Measurements from ENCODE around the gene STX16. TPM values are rescaled to one million over a fixed set of nuclear protein-coding genes. Genes with fewer than 3 reads are reported as not detected.

The STX16 gene
- total RNA-seq, 1 donor from 2014 or later, result 23.8 TPM

DNA sequence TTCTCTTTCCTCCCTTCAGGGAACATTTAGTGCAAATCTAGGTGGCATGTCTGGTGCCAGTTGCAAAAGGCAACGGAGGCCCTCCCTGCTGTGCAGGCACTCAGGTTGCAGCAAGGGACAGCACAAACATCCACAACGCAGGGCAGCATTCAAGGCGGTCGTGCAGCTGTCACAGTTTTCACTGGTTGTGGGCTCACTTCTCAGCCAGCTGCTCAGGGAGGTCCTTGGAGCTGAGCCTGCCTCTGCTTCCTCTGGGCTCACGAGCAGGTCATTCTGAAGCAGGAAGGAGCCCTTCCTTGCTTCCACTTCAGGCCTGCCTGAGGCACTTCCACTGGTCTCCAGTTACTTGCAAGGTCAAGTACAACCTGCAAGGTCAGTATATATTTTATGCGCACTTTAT, 37.8 kb downstream of the STX16 start:
- no peak for ATAC-seq
- no peak for DNase-seq (ENCODE audit: missing footprints)
- intact Hi-C loops (cut with DNase I), result no loop called here

DNA sequence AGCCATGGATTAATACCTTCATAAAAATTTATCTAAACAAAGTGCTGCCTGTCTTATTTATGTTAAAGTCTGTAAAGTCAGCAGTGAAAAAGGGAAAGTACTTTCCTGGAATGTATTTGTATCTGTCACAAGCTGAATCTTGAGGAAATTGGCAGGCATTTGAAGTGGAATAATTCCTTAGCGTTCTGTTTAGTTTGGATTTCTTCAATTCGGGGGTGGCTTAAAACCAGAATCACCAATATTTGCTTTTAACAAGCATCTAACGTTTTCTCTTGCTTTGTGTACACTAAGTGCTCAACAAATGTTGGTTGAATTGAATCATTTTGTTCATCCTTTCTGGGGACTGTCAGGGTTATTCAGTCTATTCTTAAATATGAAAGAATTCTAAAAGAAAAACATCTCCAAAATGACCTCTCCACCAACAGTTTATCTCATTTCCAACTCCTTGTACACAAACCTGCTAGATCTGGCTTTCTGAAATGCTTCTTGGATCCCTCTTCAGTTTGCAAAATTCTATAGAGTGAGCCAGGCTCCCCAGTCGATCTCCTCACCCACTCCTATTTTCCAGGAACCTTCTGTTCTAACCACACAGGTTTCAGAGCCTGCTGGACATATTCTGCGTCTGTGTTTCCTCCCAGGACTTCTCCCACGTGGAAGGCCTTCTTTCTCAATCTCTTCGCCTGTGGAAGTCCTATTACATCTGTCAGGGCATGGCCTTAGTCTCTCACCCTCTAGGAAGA, 39.5 kb downstream of the STX16 start:
- DNase-seq (ENCODE audit: missing footprints), result peak; percentile 20
- peak; percentile 41 for ATAC-seq
- intact Hi-C loops (cut with DNase I), result loop anchor here (5.0 to 10.0 kb wide), 2 partner anchors 162 to 456 kb away; partner anchors contain the start of genes GNAS and GNAS-AS1

DNA sequence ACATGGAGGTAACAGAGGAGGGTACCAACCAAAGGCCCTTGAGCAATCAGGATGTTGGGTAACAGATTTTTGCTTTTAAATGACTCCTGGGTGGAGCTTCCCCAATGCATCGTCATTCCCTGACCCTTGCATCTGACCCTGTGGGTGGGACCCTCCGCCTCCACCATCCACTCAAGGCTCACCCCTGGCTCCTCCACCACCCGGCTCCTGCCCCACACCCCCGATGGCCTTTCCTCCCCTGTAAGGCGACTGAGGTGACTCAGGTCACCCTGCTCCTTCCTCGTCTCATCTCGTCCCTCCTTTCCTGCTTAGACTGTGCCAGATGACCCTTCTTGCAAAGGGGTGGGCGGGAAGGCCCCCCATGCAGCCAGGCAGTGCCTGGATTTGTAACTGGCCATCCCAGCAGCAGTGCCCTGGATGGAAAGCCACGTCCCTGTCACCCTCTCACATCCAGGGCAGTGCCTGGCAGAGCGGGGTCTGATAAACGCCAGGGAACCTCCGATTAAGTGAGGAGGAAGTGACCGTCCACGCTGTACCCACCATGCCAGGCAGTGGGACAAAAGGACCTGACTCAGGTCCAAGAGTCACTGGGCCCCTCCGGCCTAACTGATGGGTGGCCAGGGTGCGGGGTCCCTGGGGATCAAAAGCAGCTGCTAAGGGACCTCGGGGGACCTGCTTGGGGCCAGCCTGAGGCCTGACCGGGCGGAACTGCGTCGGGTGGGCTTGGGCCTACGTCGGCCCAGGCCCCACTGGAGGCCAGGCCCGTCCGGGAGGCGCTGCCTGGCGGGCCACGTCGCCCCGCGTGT, 40.9 kb downstream of the STX16 start:
- intact Hi-C loops (cut with DNase I), result loop anchor here (2.0 to 10.0 kb wide), 3 partner anchors 41 to 457 kb away; partner anchors contain the start of genes GNAS, GNAS-AS1 and STX16
- ATAC-seq, result peak; percentile 30
- DNase-seq (ENCODE audit: missing footprints), result peak; percentile 90

DNA sequence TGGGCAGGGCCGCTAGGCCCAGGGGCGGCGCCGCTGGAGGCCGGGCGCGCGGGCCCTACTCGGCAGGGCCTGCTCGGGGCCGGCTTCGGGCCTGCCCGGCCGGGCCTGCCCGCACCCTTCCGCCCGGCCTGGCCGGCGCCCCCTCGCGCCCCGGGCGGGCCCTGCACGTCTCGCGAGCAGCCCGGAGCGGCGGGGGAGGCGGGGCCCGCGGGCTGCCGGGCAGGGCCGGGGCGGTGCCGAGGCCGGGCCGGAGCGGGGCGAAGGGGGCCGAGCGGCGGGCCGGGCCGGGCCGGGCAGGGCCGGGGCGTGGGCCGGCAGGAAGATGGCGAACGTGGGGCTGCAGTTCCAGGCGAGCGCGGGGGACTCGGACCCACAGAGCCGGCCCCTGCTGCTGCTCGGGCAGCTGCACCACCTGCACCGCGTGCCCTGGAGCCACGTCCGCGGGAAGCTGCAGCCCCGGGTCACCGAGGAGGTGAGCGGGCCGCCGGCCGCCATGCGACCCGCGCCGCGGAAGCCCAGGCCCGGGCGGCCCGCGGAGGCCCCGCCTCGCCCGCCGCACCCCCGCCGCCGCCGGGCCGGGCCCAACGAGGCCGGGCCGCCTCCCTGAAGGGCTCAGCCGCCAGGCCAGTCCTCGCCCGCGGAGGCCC, 41.6 kb downstream of the STX16 start, which contains the start of gene NPEPL1:
Gene NPEPL1, plus strand, starts transcription at position 222 of the 647 bp plus-strand sequence. Its CDS starts 101 bp downstream, at position 323.
- intact Hi-C loops (cut with DNase I), result loop anchor here (2.0 to 10.0 kb wide), 3 partner anchors 42 to 458 kb away; partner anchors contain the start of genes GNAS, GNAS-AS1 and STX16
- peak; percentile 88 for ATAC-seq
- peak; percentile 90 for DNase-seq (ENCODE audit: missing footprints)

DNA sequence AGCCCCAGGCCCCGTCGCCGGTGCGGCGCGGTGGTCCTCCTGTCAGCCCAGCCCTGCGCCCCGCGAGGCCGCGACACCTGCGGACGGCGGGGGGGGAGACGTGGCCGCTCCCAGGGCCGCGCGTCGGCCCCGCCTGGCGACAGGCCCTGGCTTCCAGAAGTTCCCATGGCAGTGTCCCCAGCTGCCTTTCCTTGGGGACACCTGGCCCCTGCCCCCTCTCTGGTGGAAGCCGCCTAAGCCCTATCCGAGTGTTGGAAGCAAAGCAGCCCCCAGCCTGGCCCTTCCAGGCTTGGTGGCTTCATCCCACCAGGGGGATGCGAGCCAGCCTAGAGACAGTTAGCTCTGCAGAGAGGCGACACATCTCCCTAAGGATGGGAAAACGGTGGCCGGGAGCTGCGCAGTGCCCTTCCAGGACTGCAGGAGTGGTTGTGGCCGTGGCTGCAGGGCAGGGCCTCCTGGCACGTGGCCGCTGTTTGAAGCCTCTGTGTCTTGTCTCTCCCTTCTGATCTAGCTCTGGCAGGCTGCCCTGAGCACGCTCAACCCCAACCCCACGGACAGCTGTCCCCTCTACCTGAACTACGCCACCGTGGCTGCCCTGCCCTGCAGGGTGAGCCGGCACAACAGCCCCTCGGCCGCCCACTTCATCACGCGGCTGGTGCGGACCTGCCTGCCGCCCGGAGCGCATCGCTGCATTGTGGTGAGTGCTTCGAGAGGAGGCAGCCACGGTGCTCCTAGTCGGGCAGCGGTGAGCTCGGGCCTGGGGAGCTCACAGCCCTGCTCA, 42.3 kb downstream of the STX16 start:
- intact Hi-C loops (cut with DNase I), result loop anchor here (2.0 to 10.0 kb wide), 3 partner anchors 43 to 459 kb away; partner anchors contain the start of genes GNAS, GNAS-AS1 and STX16
- peak; percentile 75 for DNase-seq (ENCODE audit: missing footprints)
- peak; percentile 7 for ATAC-seq

DNA sequence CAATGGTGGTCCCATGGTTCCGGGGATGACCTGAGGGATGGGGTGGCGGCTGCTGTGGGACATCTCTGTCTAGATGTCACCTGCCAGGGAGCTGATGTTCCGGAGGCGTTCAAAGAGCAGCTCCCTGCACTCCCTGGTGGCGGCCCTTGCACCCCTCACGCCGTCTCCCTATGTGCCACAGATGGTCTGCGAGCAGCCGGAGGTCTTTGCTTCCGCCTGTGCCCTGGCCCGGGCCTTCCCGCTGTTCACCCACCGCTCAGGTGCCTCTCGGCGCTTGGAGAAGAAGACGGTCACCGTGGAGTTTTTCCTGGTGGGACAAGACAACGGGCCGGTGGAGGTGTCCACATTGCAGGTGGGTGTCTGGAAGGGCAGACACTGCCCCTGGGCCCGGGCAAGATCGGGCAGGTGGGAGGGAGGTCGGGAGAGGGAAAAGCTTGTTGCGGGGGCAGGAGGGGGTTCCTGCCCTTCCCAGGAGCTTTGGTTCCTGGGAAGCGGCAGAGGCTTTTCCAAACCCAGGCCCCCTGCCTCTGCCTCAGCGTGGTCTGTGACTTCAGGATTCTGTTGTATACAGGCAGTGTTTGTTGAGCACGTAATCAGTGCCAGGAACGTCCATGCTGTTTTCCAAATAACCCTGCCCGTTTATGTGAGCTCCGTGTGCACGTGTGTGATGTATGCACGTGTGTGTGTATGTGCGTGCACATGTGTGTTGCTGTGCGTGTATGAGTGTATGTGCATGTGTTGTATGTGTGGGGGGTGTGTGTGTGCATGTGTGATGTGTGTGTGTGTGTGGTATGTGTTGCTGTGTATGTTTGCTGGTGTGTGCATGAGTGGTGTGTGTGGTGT, 43.4 kb downstream of the STX16 start:
- no peak for ATAC-seq
- intact Hi-C loops (cut with DNase I), result loop anchor here (5.0 to 10.0 kb wide), 2 partner anchors 158 to 460 kb away; partner anchors contain the start of genes GNAS and GNAS-AS1
- DNase-seq (ENCODE audit: missing footprints), result peak; percentile 52

DNA sequence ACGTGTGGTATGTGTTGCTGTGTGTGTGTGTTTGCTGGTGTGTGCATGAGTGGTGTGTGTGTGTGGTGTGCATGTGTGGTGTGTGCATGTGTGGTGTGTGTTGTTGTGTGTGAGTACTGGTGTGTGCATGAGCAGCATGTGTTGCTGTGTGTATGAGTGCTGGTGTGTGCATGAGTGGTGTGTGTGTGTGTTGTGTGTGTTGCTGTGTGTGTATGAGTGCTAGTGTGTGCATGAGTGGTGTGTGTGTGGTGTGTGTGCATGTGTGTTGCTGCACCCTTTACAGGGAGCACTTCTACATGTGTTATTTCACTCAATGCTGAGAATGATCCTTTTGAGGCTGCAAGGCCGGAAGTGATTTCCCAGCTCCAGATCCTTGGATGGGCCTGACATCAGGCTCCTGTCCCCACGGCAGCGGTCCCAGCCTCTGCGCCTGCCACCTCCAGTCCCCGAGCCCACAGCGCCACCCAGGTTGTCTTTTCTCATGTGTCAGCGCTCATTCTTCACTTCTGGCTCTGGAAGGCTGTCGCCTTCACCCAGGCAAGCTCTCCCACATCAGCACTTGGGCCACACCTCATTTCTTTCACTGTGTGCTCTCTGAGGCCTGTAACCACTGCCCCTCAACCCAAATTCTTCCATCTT, 44.1 kb downstream of the STX16 start:
- DNase-seq (ENCODE audit: missing footprints), result peak; percentile 25
- intact Hi-C loops (cut with DNase I), result loop anchor here (10.0 kb wide), 1 partner anchor 460 kb away; no protein-coding TSS in a partner anchor
- no peak for ATAC-seq

DNA sequence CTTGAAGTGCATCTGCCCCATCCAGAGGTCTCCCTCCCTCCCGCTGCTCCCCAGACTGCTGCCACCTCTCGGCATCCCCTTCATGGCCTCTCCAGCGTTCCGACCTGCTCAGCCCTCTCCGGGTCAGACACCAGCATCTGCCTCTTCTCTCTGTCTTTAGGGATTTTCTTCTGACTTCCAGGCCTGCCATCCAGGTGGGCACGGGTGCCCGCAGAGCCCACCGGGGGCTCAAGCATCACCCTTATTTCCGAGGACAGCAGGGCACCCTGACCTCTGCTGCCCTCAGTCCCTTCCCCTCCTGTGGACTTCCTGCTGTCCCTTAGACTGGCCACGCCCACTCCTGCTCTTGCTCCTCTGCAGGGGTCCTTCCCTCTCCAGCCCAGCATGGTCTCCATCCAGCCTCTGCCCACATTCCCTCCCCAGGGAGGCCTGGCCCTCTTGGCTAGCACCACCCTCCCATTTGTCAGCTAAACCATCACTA, 44.9 kb downstream of the STX16 start:
- peak; percentile 54 for DNase-seq (ENCODE audit: missing footprints)
- intact Hi-C loops (cut with DNase I), result loop anchor here (10.0 kb wide), 1 partner anchor 461 kb away; no protein-coding TSS in a partner anchor
- no peak for ATAC-seq

DNA sequence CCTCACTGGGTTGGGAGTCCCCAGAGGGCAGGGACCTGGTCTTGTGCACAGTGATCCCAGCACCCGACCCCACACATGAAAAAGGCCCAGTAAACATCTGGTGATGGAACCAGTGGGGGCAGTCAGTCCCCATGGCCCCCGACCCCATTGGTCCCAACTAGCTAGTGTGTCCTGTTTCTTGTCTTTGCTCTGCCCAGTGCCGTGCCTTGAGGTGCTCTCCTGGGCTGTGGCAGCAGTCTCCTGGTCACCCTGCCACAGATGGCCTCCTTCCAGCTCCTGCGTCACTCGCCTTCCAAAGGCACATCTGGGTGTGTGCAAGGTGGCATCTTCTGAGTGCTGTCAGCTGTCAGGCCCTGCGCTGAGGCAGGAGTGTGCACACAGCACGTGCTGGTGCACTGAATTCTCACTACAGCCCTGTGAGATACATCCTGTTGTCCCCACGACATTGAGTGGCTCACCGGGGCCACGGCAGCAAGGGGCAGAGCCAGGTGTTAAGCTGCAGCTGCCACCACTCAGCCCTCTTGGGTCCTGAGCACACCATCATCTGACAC, 45.4 kb downstream of the STX16 start:
- intact Hi-C loops (cut with DNase I), result loop anchor here (10.0 kb wide), 1 partner anchor 462 kb away; no protein-coding TSS in a partner anchor
- peak; percentile 41 for DNase-seq (ENCODE audit: missing footprints)
- ATAC-seq, result no peak

DNA sequence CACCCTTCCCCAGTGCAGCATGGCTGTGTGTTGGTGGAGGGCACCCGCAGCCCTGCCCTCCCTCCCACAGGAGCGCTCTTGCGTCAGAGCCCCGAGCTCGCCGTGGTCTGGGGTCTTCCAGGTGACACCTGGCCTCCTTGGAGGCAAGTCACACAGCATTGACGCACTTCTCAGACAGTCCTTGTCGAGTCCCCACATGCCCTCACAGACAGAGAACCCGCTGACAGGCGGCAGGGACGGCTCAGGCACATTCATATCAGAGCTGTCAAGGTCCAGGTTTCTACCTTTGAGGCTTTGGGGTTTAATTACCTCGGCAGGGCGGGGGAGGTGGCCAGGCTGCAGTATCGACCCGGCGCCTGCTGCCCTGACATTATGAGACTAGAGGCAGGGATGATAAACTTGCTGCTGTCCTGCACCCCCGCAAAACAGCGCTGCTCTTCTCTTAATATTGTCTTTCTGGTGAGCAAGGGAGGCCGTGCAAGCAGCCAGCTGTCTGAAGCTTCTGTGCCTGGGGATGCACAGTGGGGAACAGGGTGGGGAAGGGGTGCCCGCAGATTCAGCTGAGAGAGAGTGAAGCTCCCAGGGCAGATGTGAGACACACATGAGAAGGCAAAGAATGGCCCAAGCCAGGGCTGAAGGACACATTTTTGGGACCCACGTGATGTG, 46.3 kb downstream of the STX16 start:
- intact Hi-C loops (cut with DNase I), result loop anchor here (10.0 kb wide), 1 partner anchor 463 kb away; no protein-coding TSS in a partner anchor
- ATAC-seq (no peak), DNase-seq (ENCODE audit: missing footprints) (peak; percentile 26)

DNA sequence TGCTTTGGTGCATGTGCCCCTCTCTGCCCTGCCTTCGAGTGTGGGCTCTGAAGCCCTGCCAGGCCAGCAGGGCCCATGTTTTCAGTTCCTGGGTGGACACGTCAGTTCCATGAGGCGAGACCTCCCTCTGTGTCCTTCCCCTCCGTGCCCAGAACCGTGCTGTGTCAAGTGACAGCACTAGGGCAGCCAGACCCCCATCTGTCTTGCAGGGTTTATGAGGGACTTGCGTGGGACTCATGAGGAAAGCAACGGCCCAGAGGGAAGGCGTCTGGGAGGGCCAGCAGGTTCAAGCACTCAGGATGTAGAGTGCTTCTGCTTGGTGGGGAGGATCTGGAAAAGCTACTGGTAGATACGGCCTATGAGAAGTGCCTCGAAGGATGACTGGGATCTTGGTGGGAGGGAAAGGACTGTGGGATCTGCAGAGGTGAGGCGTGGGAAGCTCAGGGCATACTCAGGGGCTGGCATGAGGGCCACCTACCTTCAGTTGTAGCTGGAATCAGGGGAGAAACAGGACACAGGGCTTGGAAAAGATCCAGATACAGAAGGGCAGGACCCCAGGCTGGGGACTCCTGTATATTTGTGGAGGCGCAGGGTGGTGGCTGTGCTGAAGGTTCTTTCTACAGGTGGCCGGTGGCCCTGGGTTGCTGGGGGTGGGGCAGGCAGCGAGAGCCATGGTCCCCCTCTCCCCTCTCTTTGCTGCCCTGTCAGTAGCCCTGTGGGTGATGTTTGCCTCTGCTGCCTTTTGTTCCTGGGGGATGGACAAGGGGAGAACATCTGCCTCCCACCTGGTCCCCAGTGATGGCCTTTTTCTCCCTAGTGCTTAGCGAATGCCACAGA, 47.0 kb downstream of the STX16 start:
- peak; percentile 47 for DNase-seq (ENCODE audit: missing footprints)
- ATAC-seq, result no peak
- intact Hi-C loops (cut with DNase I), result loop anchor here (10.0 kb wide), 1 partner anchor 463 kb away; no protein-coding TSS in a partner anchor

DNA sequence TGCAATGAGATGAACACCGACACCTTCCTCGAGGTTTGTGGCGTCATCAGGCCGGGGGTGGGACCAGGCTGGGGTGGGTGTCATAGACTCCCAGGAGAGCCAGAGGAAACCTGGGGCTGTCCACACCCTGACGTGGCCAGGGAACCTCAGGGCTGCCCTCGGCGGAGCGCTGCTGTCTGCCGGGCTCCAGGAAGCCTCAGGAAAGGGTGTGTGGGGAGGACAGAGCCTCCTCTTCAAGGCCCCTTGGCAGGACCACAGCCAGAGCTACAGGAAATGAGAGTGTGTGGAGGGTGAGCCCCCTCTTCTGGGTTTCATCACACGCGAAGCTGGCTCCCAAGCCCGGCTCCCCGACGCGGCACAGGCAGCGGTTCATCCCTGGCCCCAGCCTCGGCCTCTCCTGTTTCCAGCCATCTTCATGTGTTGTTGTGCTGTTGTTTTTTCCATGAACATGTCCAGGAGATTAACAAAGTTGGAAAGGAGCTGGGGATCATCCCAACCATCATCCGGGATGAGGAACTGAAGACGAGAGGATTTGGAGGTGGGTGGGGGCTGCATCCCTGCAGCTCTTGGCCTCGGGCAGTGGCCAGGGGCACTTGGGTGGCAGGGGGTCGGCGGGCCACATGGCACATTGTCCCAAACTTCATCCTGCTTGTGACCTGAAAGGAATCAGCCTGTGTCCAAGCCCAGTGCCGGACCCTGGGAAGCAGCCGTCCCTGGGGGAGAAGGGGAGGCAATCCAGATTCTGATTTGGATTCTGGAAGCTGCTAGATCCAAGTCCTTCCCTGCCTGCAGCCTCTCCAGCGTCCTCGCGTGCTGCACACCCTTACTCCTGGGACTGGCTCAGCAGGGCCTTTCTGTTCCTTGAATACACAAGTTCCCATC, 47.9 kb downstream of the STX16 start:
- intact Hi-C loops (cut with DNase I), result loop anchor here (10.0 kb wide), 1 partner anchor 464 kb away; no protein-coding TSS in a partner anchor
- ATAC-seq (peak; percentile 61), DNase-seq (ENCODE audit: missing footprints) (peak; percentile 74)

DNA sequence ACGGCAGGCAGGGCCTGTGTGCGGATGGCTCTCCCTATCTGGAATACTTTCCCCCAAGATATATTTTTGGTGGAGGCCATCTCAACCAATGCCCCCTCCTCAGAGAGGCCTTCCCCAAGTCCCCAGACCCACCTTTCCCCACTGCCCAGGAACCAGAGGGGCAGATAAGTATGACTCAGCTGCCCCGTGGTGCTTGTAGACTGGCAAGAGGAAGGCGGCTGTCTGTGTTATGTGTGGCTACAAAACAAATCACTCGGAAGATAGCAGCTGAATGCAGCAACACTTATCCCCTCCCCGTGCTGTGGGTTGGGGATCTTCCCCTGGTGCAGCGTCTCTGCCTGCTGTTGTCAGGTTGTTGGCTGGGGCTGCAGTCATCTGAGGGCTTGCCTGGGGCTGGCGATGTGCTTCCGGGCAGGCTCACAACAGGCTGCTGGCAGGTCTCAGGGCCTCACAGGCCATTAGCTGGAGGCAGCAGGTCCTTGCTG, 48.6 kb downstream of the STX16 start:
- no peak for ATAC-seq
- DNase-seq (ENCODE audit: missing footprints), result peak; percentile 35
- intact Hi-C loops (cut with DNase I), result loop anchor here (10.0 kb wide), 1 partner anchor 465 kb away; no protein-coding TSS in a partner anchor
